Left forelimb (tissue), 1 donor: ENCODE measurements around the gene NRDC.
"Not testable (repeated sequence)": the region's sequence is repeated elsewhere in the genome, so short reads cannot be mapped to it uniquely, and the experiment has no call there.

Source experiments
- DNase-seq: peaks from one replicate; pipeline ENCODE4 v3.0.0-alpha.2; 2018; ENCODE audit warnings: low spot score

Gene NRDC

GRCh38 chr1:51897699-51898031 lies 19.1 kb upstream of the NRDC start:
- no peak for DNase-seq

GRCh38 chr1:51894748-51895147 lies 16.2 kb upstream of the NRDC start:
- DNase-seq: not testable (repeated sequence)

GRCh38 chr1:51878308-51878615 lies 265 bp downstream of the NRDC start:
- no peak for DNase-seq

- DNase-seq: peak; percentile 70
These were observed 856 bp downstream of the NRDC start for GRCh38 chr1:51877434-51878307.

- DNase-seq: no peak
These were observed 2.7 kb downstream of the NRDC start for GRCh38 chr1:51875836-51876235.

GRCh38 chr1:51875291-51875772 lies 3.2 kb downstream of the NRDC start:
- no peak for DNase-seq

- DNase-seq: not testable (repeated sequence)
These were observed 5.3 kb downstream of the NRDC start for GRCh38 chr1:51873270-51873669.

GRCh38 chr1:51871351-51871975 lies 7.1 kb downstream of the NRDC start:
- no peak for DNase-seq

GRCh38 chr1:51870603-51871350 lies 7.8 kb downstream of the NRDC start:
- no peak for DNase-seq

- no peak for DNase-seq
These were observed 10.9 kb downstream of the NRDC start for GRCh38 chr1:51867479-51868232.

GRCh38 chr1:51863384-51863783 lies 15.1 kb downstream of the NRDC start:
- DNase-seq: no peak

- no peak for DNase-seq
These were observed 16.9 kb downstream of the NRDC start for GRCh38 chr1:51861669-51862068.

GRCh38 chr1:51859735-51860134 lies 18.8 kb downstream of the NRDC start:
- no peak for DNase-seq

GRCh38 chr1:51859333-51859732 lies 19.2 kb downstream of the NRDC start:
- no peak for DNase-seq

- no peak for DNase-seq
These were observed 19.6 kb downstream of the NRDC start for GRCh38 chr1:51858892-51859291.

GRCh38 chr1:51856745-51857144 lies 21.8 kb downstream of the NRDC start:
- DNase-seq: no peak

- no peak for DNase-seq
These were observed 22.9 kb downstream of the NRDC start for GRCh38 chr1:51855624-51856023.

- no peak for DNase-seq
These were observed 25.2 kb downstream of the NRDC start for GRCh38 chr1:51853360-51853759.

- no peak for DNase-seq
These were observed 26.6 kb downstream of the NRDC start for GRCh38 chr1:51851882-51852396.

GRCh38 chr1:51850420-51851223 lies 27.9 kb downstream of the NRDC start:
- DNase-seq: no peak

- no peak for DNase-seq
These were observed 31.1 kb downstream of the NRDC start for GRCh38 chr1:51847294-51847920.
